Glutamatergic neuron (in vitro differentiated cells): ENCODE data around the gene DNASE1. TPM values are rescaled to one million over a fixed set of nuclear protein-coding genes. Genes with fewer than 3 reads are reported as not detected.

Source experiments
- DNase-seq: peaks from one replicate; pipeline ENCODE4 v3.0.0; 2022
- H3K27ac Mint-ChIP-seq: one replicate; pipeline ENCODE4 v1.8.0; 2020; ENCODE audit warnings: mild to moderate bottlenecking, mixed read lengths, inconsistent platforms; ENCODE audit not compliant: unreplicated experiment
- H3K27me3 Mint-ChIP-seq: one replicate; pipeline ENCODE4 v1.8.0; 2020; ENCODE audit warnings: mild to moderate bottlenecking, moderate library complexity, mixed read lengths, inconsistent platforms; ENCODE audit not compliant: unreplicated experiment
- H3K36me3 Mint-ChIP-seq: one replicate; pipeline ENCODE4 v1.8.0; 2020; ENCODE audit warnings: mild to moderate bottlenecking, mixed read lengths, inconsistent platforms; ENCODE audit not compliant: unreplicated experiment
- H3K4me1 Mint-ChIP-seq: one replicate; pipeline ENCODE4 v1.8.0; 2020; ENCODE audit warnings: mild to moderate bottlenecking, low read depth, mixed read lengths, inconsistent platforms; ENCODE audit not compliant: unreplicated experiment
- H3K4me3 Mint-ChIP-seq: one replicate; pipeline ENCODE4 v1.8.0; 2020; ENCODE audit warnings: mild to moderate bottlenecking, mixed read lengths, inconsistent platforms; ENCODE audit not compliant: unreplicated experiment
- H3K9me3 Mint-ChIP-seq: one replicate; pipeline ENCODE4 v1.8.0; 2020; ENCODE audit warnings: mild to moderate bottlenecking, moderate library complexity, mixed read lengths, inconsistent platforms; ENCODE audit not compliant: unreplicated experiment
- CTCF ChIP-seq: fragments of 200-600 bp; sonication (generic); IDR thresholded peaks from one replicate; pipeline ENCODE4 v1.5.0; 2021; ENCODE audit not compliant: partially characterized antibody, unreplicated experiment
- total RNA-seq: library from RNA; stranded (reverse); fragmentation: NEBNext Ultra II Directional; extraction: Animal tissue kit (Norgen Biotek cat#: 25700); gene quantifications from one replicate; pipeline ENCODE4 v1.2.1, GENCODE V29; 2021; ENCODE audit not compliant: unreplicated experiment

DNASE1 gene
- total RNA-seq, 1 donor from 2014 or later: 34.3 TPM

- Mint-ChIP-seq H3K36me3 (no peaks in the 10 kb centered on the region), H3K9me3 (peaks cover 6% of the 10 kb centered on the region), H3K27ac (no peak overlapping the region), H3K4me3 (no peak overlapping the region), H3K4me1 (peaks cover 1% of the 10 kb centered on the region), H3K27me3 (peaks cover 6% of the 10 kb centered on the region)
- DNase-seq: no peak
- no peak for TF ChIP-seq CTCF
Measured at GRCh38 chr16:3661311-3661710, 6.8 kb downstream of the DNASE1 start.

- no peak for TF ChIP-seq CTCF
- Mint-ChIP-seq H3K9me3 (peaks cover 6% of the 10 kb centered on the region), H3K27me3 (peaks cover 6% of the 10 kb centered on the region), H3K4me3 (no peak overlapping the region), H3K4me1 (peaks cover 1% of the 10 kb centered on the region), H3K27ac (no peak overlapping the region), H3K36me3 (no peaks in the 10 kb centered on the region)
- no peak for DNase-seq
Measured at GRCh38 chr16:3661922-3662321, 7.4 kb downstream of the DNASE1 start.

GRCh38 chr16:3662601-3663000 lies 8.1 kb downstream of the DNASE1 start:
- Mint-ChIP-seq H3K27ac (no peak overlapping the region), H3K4me3 (no peak overlapping the region), H3K27me3 (peaks cover 6% of the 10 kb centered on the region), H3K9me3 (peaks cover 4% of the 10 kb centered on the region), H3K36me3 (no peaks in the 10 kb centered on the region), H3K4me1 (peaks cover 1% of the 10 kb centered on the region)
- no peak for TF ChIP-seq CTCF
- DNase-seq: no peak

- no peaks in the 10 kb centered on the region for H3K36me3 Mint-ChIP-seq
- no peak for DNase-seq
- H3K27ac Mint-ChIP-seq: no peak overlapping the region
- no peak overlapping the region for H3K4me3 Mint-ChIP-seq
- H3K4me1 Mint-ChIP-seq: peaks cover 1% of the 10 kb centered on the region
- H3K27me3 Mint-ChIP-seq: peaks cover 5% of the 10 kb centered on the region
- no peak for TF ChIP-seq CTCF
- peaks cover 4% of the 10 kb centered on the region for H3K9me3 Mint-ChIP-seq
Measured at GRCh38 chr16:3664187-3664896, 9.9 kb downstream of the DNASE1 start.

- Mint-ChIP-seq H3K4me3 (no peak overlapping the region), H3K4me1 (peaks cover 1% of the 10 kb centered on the region), H3K27ac (no peak overlapping the region), H3K9me3 (peaks cover 6% of the 10 kb centered on the region), H3K27me3 (peaks cover 2% of the 10 kb centered on the region), H3K36me3 (no peaks in the 10 kb centered on the region)
- no peak for DNase-seq
- TF ChIP-seq CTCF: no peak
Measured at GRCh38 chr16:3665508-3665907, 11.0 kb downstream of the DNASE1 start.
